Measurements from ENCODE around the gene LRP5.

LRP5 gene

GRCh38 chr11:68406324-68407313 is 94.2 kb downstream of the LRP5 start:
- DNase-seq (ENCODE audit: low read depth, low spot score) = no peak
- H3K27ac ChIP-seq = no peak overlapping the region

- H3K27ac ChIP-seq = no peak overlapping the region
- DNase-seq (ENCODE audit: low read depth, low spot score) = no peak
Measured at GRCh38 chr11:68408512-68408911, 96.1 kb downstream of the LRP5 start.

GRCh38 chr11:68409748-68410344 is 97.5 kb downstream of the LRP5 start:
- DNase-seq (ENCODE audit: low read depth, low spot score) = no peak
- no peak overlapping the region for H3K27ac ChIP-seq

GRCh38 chr11:68411501-68411991 is 99.2 kb downstream of the LRP5 start:
- no peak overlapping the region for H3K27ac ChIP-seq

GRCh38 chr11:68412593-68413475 is 100.4 kb downstream of the LRP5 start:
- no peak overlapping the region for H3K27ac ChIP-seq
- no peak for DNase-seq (ENCODE audit: low read depth, low spot score)

More at GRCh38 chr11:68411501-68411991, 99.2 kb downstream of the LRP5 start:
- DNase-seq (ENCODE audit: low read depth, low spot score) = no peak

GRCh38 chr11:68413591-68413999 is 101.2 kb downstream of the LRP5 start:
- H3K27ac ChIP-seq = no peak overlapping the region
- DNase-seq (ENCODE audit: low read depth, low spot score) = no peak

- DNase-seq (ENCODE audit: low read depth, low spot score) = no peak
- no peak overlapping the region for H3K27ac ChIP-seq
Measured at GRCh38 chr11:68414496-68415221, 102.3 kb downstream of the LRP5 start.

GRCh38 chr11:68416070-68416578 is 103.7 kb downstream of the LRP5 start:
- no peak overlapping the region for H3K27ac ChIP-seq
- DNase-seq (ENCODE audit: low read depth, low spot score) = no peak

GRCh38 chr11:68418648-68419047 is 106.3 kb downstream of the LRP5 start:
- no peak for DNase-seq (ENCODE audit: low read depth, low spot score)
- no peak overlapping the region for H3K27ac ChIP-seq

GRCh38 chr11:68420171-68420570 is 107.8 kb downstream of the LRP5 start:
- no peak for DNase-seq (ENCODE audit: low read depth, low spot score)
- H3K27ac ChIP-seq = no peak overlapping the region

- no peak for DNase-seq (ENCODE audit: low read depth, low spot score)
- no peak overlapping the region for H3K27ac ChIP-seq
Measured at GRCh38 chr11:68423481-68423880, 111.1 kb downstream of the LRP5 start.

GRCh38 chr11:68424101-68424632 is 111.8 kb downstream of the LRP5 start:
- no peak for DNase-seq (ENCODE audit: low read depth, low spot score)
- no peak overlapping the region for H3K27ac ChIP-seq

GRCh38 chr11:68424981-68425865 is 112.8 kb downstream of the LRP5 start:
- H3K27ac ChIP-seq = no peak overlapping the region
- no peak for DNase-seq (ENCODE audit: low read depth, low spot score)

- no peak for DNase-seq (ENCODE audit: low read depth, low spot score)
Measured at GRCh38 chr11:68425866-68426380, 113.5 kb downstream of the LRP5 start.

GRCh38 chr11:68429661-68430060 is 117.3 kb downstream of the LRP5 start:
- DNase-seq (ENCODE audit: low read depth, low spot score) = no peak
- H3K27ac ChIP-seq = no peak overlapping the region

More at GRCh38 chr11:68425866-68426380, 113.5 kb downstream of the LRP5 start:
- no peak overlapping the region for H3K27ac ChIP-seq

- H3K27ac ChIP-seq = no peak overlapping the region
- DNase-seq (ENCODE audit: low read depth, low spot score) = no peak
Measured at GRCh38 chr11:68430384-68430783, 118.0 kb downstream of the LRP5 start.

GRCh38 chr11:68430801-68431200 is 118.4 kb downstream of the LRP5 start:
- no peak for DNase-seq (ENCODE audit: low read depth, low spot score)
- H3K27ac ChIP-seq = no peak overlapping the region

Measured in epithelial cell of prostate (primary cell).